Measurements from ENCODE around the gene POU2AF2.

POU2AF2 gene

DNA sequence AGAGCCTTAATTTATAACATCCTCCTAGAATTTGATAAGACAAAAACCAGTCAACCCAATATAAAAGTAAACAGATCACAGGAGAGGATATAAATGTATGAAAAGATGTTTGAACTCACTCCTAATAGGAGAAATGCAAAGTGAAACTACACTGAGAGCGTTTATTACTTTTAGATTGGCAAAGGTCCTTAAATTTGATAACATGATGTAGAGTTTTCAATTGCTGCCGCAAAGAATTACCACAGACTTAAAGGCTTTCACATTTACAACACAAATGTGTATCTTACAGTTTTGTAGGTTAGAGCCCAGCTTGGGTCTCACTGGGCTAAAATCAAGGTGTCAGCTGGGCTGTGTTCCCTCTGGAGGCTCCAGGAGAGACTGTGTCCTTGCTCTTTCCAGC, 9.1 kb upstream of the POU2AF2 start:
- TF ChIP-seq, protein P1, sequence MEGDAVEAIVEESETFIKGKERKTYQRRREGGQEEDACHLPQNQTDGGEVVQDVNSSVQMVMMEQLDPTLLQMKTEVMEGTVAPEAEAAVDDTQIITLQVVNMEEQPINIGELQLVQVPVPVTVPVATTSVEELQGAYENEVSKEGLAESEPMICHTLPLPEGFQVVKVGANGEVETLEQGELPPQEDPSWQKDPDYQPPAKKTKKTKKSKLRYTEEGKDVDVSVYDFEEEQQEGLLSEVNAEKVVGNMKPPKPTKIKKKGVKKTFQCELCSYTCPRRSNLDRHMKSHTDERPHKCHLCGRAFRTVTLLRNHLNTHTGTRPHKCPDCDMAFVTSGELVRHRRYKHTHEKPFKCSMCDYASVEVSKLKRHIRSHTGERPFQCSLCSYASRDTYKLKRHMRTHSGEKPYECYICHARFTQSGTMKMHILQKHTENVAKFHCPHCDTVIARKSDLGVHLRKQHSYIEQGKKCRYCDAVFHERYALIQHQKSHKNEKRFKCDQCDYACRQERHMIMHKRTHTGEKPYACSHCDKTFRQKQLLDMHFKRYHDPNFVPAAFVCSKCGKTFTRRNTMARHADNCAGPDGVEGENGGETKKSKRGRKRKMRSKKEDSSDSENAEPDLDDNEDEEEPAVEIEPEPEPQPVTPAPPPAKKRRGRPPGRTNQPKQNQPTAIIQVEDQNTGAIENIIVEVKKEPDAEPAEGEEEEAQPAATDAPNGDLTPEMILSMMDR (conservative IDR thresholded peaks at IDR 0.05), result no peak
- 0 out of 2 replicates have a peak overlapping the region, but pooled peaks have one; percentile 1 for H3K27ac ChIP-seq

DNA sequence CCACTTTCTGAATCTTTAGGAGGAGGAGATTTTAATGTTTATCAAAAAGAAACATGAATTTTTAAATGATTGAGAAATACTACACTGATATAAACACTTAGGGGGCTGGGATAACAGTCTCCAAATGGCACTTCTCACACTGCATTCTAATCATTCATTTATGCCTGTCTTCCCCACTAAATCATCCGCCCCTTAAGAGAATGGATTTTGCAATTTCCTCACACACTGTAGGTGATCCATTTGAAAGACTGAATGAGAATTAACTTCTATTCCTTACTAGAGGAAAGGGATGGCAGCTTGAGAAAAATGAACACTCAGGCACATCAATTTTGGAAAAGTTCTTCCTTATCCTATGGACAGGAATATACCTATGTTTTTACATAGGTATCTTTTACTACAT, 7.6 kb upstream of the POU2AF2 start:
- TF ChIP-seq, protein P1 (conservative IDR thresholded peaks at IDR 0.05), result no peak
- H3K27ac ChIP-seq, result no peak overlapping the region

DNA sequence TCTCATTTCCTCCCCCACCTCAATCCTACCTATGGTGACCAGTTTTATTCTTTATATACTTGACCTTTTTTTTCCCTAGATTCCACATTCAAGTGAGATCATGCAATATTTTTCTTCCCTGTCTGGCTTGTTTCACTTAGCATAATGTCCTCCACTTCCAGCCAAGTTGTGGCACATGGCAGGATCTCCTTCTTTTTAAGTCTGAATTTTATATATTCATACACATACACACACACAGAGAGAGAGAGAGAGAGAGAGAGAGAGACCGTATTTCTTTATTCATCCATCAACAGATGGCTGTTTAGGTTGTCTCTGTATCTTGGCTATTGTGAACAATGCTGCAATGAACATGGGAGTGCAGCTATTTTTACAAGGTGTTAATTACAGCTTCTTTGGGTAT, 1.4 kb downstream of the POU2AF2 start:
- TF ChIP-seq, protein P1 (conservative IDR thresholded peaks at IDR 0.05), result no peak
- H3K27ac ChIP-seq, result no peak overlapping the region

DNA sequence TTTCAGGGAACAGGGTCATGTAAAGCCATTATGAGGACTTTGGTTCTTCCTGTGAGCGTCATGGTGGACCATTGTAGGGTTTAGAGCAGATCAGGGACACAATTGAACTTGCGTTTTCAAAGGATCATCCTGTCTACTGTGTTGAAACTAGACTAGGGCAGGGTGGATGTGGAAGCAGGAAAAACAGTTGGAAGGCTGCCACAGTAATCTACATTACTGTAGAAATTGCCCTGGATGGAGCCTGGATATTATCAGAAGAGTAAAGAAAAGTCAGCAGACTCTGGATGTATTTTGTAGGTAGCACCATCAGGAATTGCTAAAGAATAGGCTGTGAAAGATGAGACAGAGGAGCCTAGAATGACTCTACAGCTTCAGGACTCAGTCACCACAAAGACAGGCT, 5.4 kb downstream of the POU2AF2 start:
- no peak overlapping the region for H3K27ac ChIP-seq
- TF ChIP-seq, protein P1 (conservative IDR thresholded peaks at IDR 0.05), result no peak

DNA sequence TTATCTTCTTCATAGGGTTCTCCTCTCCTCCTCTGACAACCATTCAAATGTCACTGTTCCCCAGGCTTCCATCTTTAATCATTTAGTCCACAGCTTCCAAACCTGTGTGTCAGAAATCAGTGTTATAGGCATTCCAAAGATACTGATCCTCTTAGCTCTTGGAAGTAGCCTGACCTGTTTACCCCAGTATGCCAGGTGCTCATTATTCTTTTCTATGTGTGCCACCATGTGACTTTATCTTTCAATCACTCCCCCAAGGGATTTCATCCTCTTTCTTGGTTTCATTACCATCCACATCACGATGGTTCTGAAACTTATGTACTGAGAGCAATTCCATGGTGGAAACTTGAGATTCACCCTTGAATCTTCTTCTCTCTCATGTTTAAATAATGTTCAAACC, 7.6 kb downstream of the POU2AF2 start:
- TF ChIP-seq, protein P1 (conservative IDR thresholded peaks at IDR 0.05), result no peak
- H3K27ac ChIP-seq, result no peak overlapping the region

DNA sequence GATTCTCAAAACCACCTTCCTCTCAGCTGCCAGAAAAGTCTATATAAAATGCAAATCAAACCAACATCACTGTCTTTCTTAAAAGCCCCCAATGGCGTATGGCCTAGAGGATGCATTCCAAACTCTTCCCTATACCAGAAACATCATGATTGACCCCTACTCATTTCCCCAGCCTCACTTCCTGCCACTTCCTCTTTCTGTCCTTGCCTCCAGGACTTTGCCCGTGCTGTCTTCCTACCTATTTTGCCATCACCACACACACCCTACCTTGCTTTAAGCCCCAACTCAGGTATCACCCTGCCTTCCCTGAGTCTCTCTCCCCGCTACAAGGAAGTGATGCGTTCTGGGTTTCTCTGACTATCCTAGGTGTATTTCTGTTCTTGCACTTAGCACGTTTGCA, 8.1 kb downstream of the POU2AF2 start:
- TF ChIP-seq, protein P1 (conservative IDR thresholded peaks at IDR 0.05), result no peak
- H3K27ac ChIP-seq, result no peak overlapping the region

DNA sequence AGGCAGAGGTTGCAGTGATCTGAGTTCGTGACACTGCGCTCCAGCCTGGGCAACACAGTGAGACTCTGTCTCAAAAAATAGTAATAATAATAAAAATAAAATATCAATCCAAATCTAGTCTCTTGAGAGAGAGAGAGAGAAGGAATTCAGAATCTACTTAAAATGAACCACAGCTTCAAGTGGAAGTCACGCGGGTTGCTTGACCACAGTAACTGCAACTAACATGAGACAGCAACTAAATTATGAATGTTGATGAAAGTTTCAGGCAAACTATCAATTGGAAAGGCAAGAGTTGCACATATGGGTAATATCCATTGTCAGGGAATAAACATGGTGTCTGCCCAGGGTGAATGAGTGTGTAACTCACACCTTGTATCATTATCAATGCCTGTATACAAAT, 12.5 kb downstream of the POU2AF2 start:
- TF ChIP-seq, protein P1 (conservative IDR thresholded peaks at IDR 0.05), result no peak
- no peak overlapping the region for H3K27ac ChIP-seq

DNA sequence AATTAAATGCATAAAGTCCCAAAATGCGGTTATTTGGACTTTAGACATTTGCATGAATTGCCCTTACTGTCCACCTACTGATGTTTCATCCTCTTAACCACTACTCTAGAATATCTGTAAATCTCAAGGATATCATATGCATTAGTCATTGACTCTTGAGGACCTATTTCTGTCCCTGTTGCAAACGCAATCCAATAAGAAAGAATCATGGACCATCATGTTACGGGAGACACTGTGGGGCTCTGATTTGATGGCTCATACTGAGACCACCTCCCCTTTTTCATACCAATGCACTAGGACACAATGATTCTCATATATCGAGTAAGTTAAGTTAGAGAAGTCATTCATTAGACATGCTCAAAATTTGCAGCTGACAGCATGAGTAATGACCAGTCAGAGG, 14.4 kb downstream of the POU2AF2 start:
- TF ChIP-seq, protein P1 (conservative IDR thresholded peaks at IDR 0.05), result no peak
- no peak overlapping the region for H3K27ac ChIP-seq
